Retina (tissue), 1 donor: ENCODE results near the gene EEF1G.

ENCODE experiments used
- DNase-seq: peaks from one replicate; pipeline ENCODE4 v3.0.0-alpha.2; 2016

EEF1G gene

DNA sequence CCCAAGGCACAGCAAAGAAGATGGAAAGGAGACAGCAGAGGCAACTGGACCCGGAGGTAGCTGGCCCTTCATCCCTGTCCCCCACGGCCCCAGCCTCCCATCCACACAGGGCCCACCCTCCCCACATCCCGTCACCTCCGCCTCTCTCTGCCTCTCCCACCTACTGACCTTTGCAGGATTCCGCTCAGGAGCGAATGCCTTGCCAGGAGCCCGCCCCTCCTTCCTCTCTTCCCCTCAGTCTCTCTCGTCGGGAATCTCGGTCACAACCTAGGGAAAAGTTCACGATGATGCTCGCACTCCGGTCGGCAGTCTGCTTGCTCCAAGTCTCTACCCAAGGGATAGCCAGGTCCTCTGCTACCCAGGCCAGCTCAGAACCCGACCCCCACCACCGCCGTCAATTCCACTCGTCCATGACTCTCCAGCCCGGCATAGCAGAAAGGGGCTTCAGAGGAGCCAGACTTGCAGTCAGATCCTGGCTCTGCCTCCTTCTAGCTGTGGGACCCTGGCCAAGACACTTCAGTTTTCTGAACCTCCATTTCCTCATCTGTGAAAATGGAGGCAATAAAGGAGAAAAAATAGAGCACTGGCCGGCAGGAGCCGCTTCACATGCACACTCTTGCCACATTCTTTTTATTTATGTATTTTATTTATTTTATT lies 37.3 kb downstream of the EEF1G start:
- DNase-seq: no peak

DNA sequence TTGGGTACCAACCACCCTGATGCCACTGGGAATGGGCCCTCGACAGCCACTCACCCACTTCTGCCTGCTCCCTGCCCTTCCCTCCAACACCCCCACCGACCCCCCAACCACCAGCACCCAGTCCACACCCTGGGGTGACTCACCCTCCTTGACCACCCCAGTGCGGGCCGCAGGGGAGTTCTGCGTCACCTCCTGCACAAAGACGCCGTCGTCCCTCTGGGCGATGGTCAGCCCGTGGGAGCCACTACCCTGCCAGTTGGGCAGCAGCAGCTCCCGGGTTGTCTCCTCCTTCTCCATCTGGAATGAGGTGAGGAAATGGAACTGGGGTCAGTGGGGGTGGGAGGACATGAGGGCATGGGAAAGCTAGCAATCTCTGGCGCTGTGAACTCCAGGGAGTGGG lies 37.9 kb downstream of the EEF1G start:
- no peak for DNase-seq

DNA sequence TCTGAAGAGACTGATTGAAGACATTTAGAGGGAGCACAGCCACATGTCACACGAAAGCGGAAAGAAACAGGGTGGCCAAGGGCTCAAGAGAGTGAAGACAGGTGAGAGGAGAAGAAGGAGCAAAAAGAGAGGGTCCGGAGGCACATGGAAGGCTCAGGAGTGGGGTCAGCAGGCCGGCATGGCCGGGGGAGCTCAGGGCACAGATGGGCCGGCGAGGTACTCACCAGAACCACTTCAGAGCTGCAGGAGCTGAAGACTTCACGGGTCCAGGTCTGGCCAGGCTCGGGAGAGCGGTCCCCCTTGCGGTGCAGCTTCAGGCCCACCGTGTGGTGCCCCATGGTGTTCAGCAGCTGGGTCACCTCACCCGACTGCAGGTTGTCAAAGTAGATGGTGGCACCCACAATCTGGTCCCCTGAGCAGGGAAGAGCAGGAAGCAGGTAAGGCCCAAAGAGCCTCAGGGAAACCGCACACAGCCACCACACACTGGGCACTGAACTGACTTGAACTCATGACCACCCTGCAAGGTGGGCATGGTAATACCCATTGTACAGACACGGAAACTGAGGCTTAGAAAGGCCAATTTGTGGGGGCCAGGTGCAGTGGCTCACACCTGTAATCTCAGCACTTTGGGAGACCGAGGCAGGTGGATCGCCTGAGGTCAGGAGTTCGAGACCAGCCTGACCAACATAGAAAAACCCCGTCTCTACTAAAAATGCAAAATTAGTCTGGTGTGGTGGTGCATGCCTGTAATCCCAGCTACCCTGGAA lies 38.7 kb downstream of the EEF1G start:
- DNase-seq: no peak

DNA sequence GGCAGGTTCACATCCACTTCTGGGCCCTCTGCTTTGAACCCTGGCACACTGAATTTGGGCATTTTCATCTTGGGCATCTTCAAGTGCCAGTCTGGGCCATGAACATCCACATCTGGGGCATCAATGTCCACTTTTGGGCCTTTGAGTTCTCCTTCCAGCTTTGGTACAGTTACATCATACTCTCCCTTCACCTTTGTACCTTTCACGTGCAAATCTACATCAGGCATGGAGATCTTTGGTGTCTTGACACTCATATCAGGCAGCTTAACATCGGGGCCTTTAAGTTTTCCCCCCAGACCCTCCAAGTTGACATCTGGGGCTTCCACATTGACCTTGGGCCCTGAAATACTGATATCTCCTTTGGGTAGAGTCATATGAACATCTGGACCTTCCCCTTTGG lies 41.6 kb downstream of the EEF1G start:
- no peak for DNase-seq

DNA sequence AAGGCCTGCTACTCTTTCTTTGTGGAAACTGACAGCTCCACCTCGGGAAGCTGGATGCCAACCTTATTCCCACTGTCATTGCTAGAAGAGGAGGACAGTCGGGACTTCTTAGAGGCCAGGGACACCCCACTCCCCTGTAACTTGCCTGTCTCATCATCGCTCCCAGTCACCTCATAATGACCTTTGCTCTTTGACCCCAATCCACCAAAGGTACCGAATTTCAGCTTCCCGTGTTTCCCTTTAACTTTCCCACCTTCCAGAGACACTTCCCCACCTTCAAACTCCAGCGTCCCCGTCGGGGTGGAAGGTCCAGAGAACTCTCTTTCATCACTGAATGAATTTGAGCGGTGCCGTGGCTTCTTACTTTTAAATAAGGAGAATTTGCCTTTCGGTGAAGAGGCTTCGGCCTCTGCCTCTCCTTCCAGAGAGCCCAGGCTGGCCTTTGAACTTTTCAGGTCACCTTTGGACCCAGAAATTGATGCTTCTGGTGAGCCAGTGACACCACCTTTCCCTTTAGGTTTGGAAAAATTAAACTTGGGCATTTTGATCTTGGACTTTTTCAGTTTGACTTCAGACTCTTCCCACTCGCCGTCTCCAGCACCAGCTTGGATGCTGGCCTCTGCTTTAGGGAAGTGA lies 56.8 kb downstream of the EEF1G start:
- DNase-seq: no peak

DNA sequence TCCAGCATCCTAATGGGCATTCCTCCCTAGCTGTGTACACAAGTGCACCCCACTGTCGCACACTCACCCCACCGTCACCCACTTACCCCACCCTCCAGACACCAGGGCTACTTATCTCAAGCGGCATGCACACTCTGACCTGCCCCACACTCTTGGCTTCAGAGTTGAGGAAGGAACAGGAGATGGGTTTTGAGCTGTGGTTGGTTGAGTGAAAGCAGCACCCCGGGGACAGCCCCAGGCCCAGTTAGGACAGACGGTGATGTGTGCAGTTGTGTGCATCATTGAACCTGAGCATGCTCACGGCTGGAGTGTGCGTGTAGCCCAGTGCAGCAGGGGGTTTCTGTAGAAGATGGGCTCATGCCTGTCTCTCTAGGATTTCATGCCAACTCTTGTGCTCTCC lies 59.5 kb downstream of the EEF1G start:
- DNase-seq: no peak

DNA sequence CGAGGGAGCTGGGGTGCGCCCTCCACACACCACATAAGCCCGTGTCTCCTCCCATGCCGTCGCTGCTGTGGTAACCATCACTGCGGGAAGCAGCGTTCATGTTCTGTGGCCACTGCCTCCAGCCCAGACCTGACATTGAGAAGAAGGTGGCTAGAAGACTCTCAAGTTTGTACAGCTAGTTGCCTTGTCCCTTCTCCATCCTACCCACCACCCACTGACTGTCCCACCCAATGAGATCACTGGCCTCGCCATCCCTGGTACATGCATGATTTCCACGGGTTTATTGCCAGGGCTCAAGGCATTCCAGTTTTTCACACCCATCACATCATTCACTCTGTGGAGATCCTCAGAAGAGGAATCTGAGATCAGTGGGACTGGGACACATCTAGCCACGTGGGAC lies 60.1 kb downstream of the EEF1G start:
- DNase-seq: no peak

DNA sequence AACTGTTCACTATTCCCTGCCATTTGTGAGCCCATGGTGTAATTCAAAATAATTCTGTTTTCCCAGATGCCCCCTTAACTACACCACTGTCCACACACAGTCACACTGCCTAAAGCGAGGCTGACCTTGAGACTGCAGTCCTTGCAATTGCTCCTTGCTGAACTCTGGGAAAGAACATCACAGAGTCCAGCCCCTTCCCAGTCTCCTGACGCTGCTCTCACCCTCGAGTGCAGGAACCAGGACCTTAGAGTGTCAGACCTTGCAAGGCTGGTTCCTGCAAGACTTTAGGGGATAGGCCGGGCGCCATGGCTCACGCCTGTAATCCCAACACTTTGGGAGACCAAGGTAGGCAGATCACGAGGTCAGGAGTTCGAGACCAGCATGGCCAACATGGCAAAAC lies 60.7 kb downstream of the EEF1G start:
- no peak for DNase-seq
